ENCODE measurements around the gene PKP1.

PKP1 gene

GRCh38 chr1:201304126-201304525, 20.8 kb downstream of the PKP1 start:
- no peak overlapping the region for H3K9ac ChIP-seq (ENCODE audit: low read depth in 1 of 2, low read length in 2 of 2)
- no peak overlapping the region for H3K27ac ChIP-seq (ENCODE audit: low read depth, low read length)
- no peaks in the 10 kb centered on the region for H3K9me3 ChIP-seq (ENCODE audit: control insufficient read depth in 1 of 2, low read length in 2 of 2)
- H3K27me3 ChIP-seq (ENCODE audit: control insufficient read depth in 1 of 2, insufficient read depth in 2 of 2, low read length in 2 of 2), result no peaks in the 10 kb centered on the region
- H3K36me3 ChIP-seq (ENCODE audit: control insufficient read depth in 1 of 2, insufficient read depth in 2 of 2, low read length in 2 of 2), result no peaks in the 10 kb centered on the region
- H3K4me1 ChIP-seq (ENCODE audit: control insufficient read depth in 1 of 2, insufficient read depth in 2 of 2, low read length in 2 of 2), result peaks cover 50% of the 10 kb centered on the region in 2 donors
- no peak overlapping the region for H3K4me3 ChIP-seq (ENCODE audit: low read depth in 1 of 2, low read length in 2 of 2)

GRCh38 chr1:201305815-201306214, 22.5 kb downstream of the PKP1 start:
- no peak overlapping the region for H3K4me3 ChIP-seq (ENCODE audit: low read depth in 1 of 2, low read length in 2 of 2)
- no peaks in the 10 kb centered on the region for H3K27me3 ChIP-seq (ENCODE audit: control insufficient read depth in 1 of 2, insufficient read depth in 2 of 2, low read length in 2 of 2)
- H3K9ac ChIP-seq (ENCODE audit: low read depth in 1 of 2, low read length in 2 of 2), result no peak overlapping the region
- H3K27ac ChIP-seq (ENCODE audit: low read depth, low read length), result no peak overlapping the region
- H3K9me3 ChIP-seq (ENCODE audit: control insufficient read depth in 1 of 2, low read length in 2 of 2), result no peaks in the 10 kb centered on the region
- no peaks in the 10 kb centered on the region for H3K36me3 ChIP-seq (ENCODE audit: control insufficient read depth in 1 of 2, insufficient read depth in 2 of 2, low read length in 2 of 2)
- H3K4me1 ChIP-seq (ENCODE audit: control insufficient read depth in 1 of 2, insufficient read depth in 2 of 2, low read length in 2 of 2), result peaks cover 42 to 47% of the 10 kb centered on the region in 2 donors

GRCh38 chr1:201307231-201307630, 23.9 kb downstream of the PKP1 start:
- peaks cover 34 to 40% of the 10 kb centered on the region in 2 donors for H3K4me1 ChIP-seq (ENCODE audit: control insufficient read depth in 1 of 2, insufficient read depth in 2 of 2, low read length in 2 of 2)
- no peaks in the 10 kb centered on the region for H3K9me3 ChIP-seq (ENCODE audit: control insufficient read depth in 1 of 2, low read length in 2 of 2)
- no peak overlapping the region for H3K4me3 ChIP-seq (ENCODE audit: low read depth in 1 of 2, low read length in 2 of 2)
- no peak overlapping the region for H3K9ac ChIP-seq (ENCODE audit: low read depth in 1 of 2, low read length in 2 of 2)
- H3K27ac ChIP-seq (ENCODE audit: low read depth, low read length), result no peak overlapping the region
- H3K27me3 ChIP-seq (ENCODE audit: control insufficient read depth in 1 of 2, insufficient read depth in 2 of 2, low read length in 2 of 2), result no peaks in the 10 kb centered on the region
- no peaks in the 10 kb centered on the region for H3K36me3 ChIP-seq (ENCODE audit: control insufficient read depth in 1 of 2, insufficient read depth in 2 of 2, low read length in 2 of 2)

GRCh38 chr1:201307760-201308499, 24.6 kb downstream of the PKP1 start:
- H3K27me3 ChIP-seq (ENCODE audit: control insufficient read depth in 1 of 2, insufficient read depth in 2 of 2, low read length in 2 of 2), result no peaks in the 10 kb centered on the region
- H3K4me3 ChIP-seq (ENCODE audit: low read depth in 1 of 2, low read length in 2 of 2), result no peak overlapping the region
- no peaks in the 10 kb centered on the region for H3K9me3 ChIP-seq (ENCODE audit: control insufficient read depth in 1 of 2, low read length in 2 of 2)
- peaks cover 27 to 34% of the 10 kb centered on the region in 2 donors for H3K4me1 ChIP-seq (ENCODE audit: control insufficient read depth in 1 of 2, insufficient read depth in 2 of 2, low read length in 2 of 2)
- H3K36me3 ChIP-seq (ENCODE audit: control insufficient read depth in 1 of 2, insufficient read depth in 2 of 2, low read length in 2 of 2), result no peaks in the 10 kb centered on the region
- no peak overlapping the region for H3K27ac ChIP-seq (ENCODE audit: low read depth, low read length)
- no peak overlapping the region for H3K9ac ChIP-seq (ENCODE audit: low read depth in 1 of 2, low read length in 2 of 2)

GRCh38 chr1:201309416-201309815, 26.1 kb downstream of the PKP1 start:
- Histone ChIP-seq H3K36me3 (ENCODE audit: control insufficient read depth in 1 of 2, insufficient read depth in 2 of 2, low read length in 2 of 2) (no peaks in the 10 kb centered on the region), H3K9me3 (ENCODE audit: control insufficient read depth in 1 of 2, low read length in 2 of 2) (no peaks in the 10 kb centered on the region), H3K4me1 (ENCODE audit: control insufficient read depth in 1 of 2, insufficient read depth in 2 of 2, low read length in 2 of 2) (peaks cover 27 to 34% of the 10 kb centered on the region in 2 donors), H3K9ac (ENCODE audit: low read depth in 1 of 2, low read length in 2 of 2) (no peak overlapping the region), H3K27ac (ENCODE audit: low read depth, low read length) (no peak overlapping the region), H3K4me3 (ENCODE audit: low read depth in 1 of 2, low read length in 2 of 2) (no peak overlapping the region), H3K27me3 (ENCODE audit: control insufficient read depth in 1 of 2, insufficient read depth in 2 of 2, low read length in 2 of 2) (no peaks in the 10 kb centered on the region)

- no peaks in the 10 kb centered on the region for H3K9me3 ChIP-seq (ENCODE audit: control insufficient read depth in 1 of 2, low read length in 2 of 2)
- H3K36me3 ChIP-seq (ENCODE audit: control insufficient read depth in 1 of 2, insufficient read depth in 2 of 2, low read length in 2 of 2), result no peaks in the 10 kb centered on the region
- peaks cover 27 to 34% of the 10 kb centered on the region in 2 donors for H3K4me1 ChIP-seq (ENCODE audit: control insufficient read depth in 1 of 2, insufficient read depth in 2 of 2, low read length in 2 of 2)
- no peaks in the 10 kb centered on the region for H3K27me3 ChIP-seq (ENCODE audit: control insufficient read depth in 1 of 2, insufficient read depth in 2 of 2, low read length in 2 of 2)
- no peak overlapping the region for H3K27ac ChIP-seq (ENCODE audit: low read depth, low read length)
- H3K4me3 ChIP-seq (ENCODE audit: low read depth in 1 of 2, low read length in 2 of 2), result no peak overlapping the region
- no peak overlapping the region for H3K9ac ChIP-seq (ENCODE audit: low read depth in 1 of 2, low read length in 2 of 2)
Observed at GRCh38 chr1:201310251-201310985, 27.1 kb downstream of the PKP1 start.

GRCh38 chr1:201310986-201311355, 27.7 kb downstream of the PKP1 start:
- Histone ChIP-seq H3K27me3 (ENCODE audit: control insufficient read depth in 1 of 2, insufficient read depth in 2 of 2, low read length in 2 of 2) (no peaks in the 10 kb centered on the region), H3K36me3 (ENCODE audit: control insufficient read depth in 1 of 2, insufficient read depth in 2 of 2, low read length in 2 of 2) (no peaks in the 10 kb centered on the region), H3K9me3 (ENCODE audit: control insufficient read depth in 1 of 2, low read length in 2 of 2) (no peaks in the 10 kb centered on the region), H3K27ac (ENCODE audit: low read depth, low read length) (no peak overlapping the region), H3K9ac (ENCODE audit: low read depth in 1 of 2, low read length in 2 of 2) (no peak overlapping the region), H3K4me1 (ENCODE audit: control insufficient read depth in 1 of 2, insufficient read depth in 2 of 2, low read length in 2 of 2) (peaks cover 27 to 34% of the 10 kb centered on the region in 2 donors), H3K4me3 (ENCODE audit: low read depth in 1 of 2, low read length in 2 of 2) (no peak overlapping the region)

- Histone ChIP-seq H3K27me3 (ENCODE audit: control insufficient read depth in 1 of 2, insufficient read depth in 2 of 2, low read length in 2 of 2) (no peaks in the 10 kb centered on the region), H3K4me3 (ENCODE audit: low read depth in 1 of 2, low read length in 2 of 2) (no peak overlapping the region), H3K9ac (ENCODE audit: low read depth in 1 of 2, low read length in 2 of 2) (no peak overlapping the region), H3K27ac (ENCODE audit: low read depth, low read length) (no peak overlapping the region), H3K9me3 (ENCODE audit: control insufficient read depth in 1 of 2, low read length in 2 of 2) (no peaks in the 10 kb centered on the region), H3K4me1 (ENCODE audit: control insufficient read depth in 1 of 2, insufficient read depth in 2 of 2, low read length in 2 of 2) (peaks cover 27 to 34% of the 10 kb centered on the region in 2 donors), H3K36me3 (ENCODE audit: control insufficient read depth in 1 of 2, insufficient read depth in 2 of 2, low read length in 2 of 2) (no peaks in the 10 kb centered on the region)
Observed at GRCh38 chr1:201311356-201312011, 28.2 kb downstream of the PKP1 start.

GRCh38 chr1:201312298-201312697, 29.0 kb downstream of the PKP1 start:
- Histone ChIP-seq H3K27ac (ENCODE audit: low read depth, low read length) (no peak overlapping the region), H3K27me3 (ENCODE audit: control insufficient read depth in 1 of 2, insufficient read depth in 2 of 2, low read length in 2 of 2) (no peaks in the 10 kb centered on the region), H3K36me3 (ENCODE audit: control insufficient read depth in 1 of 2, insufficient read depth in 2 of 2, low read length in 2 of 2) (no peaks in the 10 kb centered on the region), H3K9ac (ENCODE audit: low read depth in 1 of 2, low read length in 2 of 2) (no peak overlapping the region), H3K4me3 (ENCODE audit: low read depth in 1 of 2, low read length in 2 of 2) (no peak overlapping the region), H3K4me1 (ENCODE audit: control insufficient read depth in 1 of 2, insufficient read depth in 2 of 2, low read length in 2 of 2) (peaks cover 26 to 33% of the 10 kb centered on the region in 2 donors), H3K9me3 (ENCODE audit: control insufficient read depth in 1 of 2, low read length in 2 of 2) (no peaks in the 10 kb centered on the region)

GRCh38 chr1:201313086-201313485, 29.8 kb downstream of the PKP1 start:
- H3K27me3 ChIP-seq (ENCODE audit: control insufficient read depth in 1 of 2, insufficient read depth in 2 of 2, low read length in 2 of 2), result no peaks in the 10 kb centered on the region

More at GRCh38 chr1:201313086-201313485, 29.8 kb downstream of the PKP1 start:
- no peak overlapping the region for H3K9ac ChIP-seq (ENCODE audit: low read depth in 1 of 2, low read length in 2 of 2)
- no peak overlapping the region for H3K4me3 ChIP-seq (ENCODE audit: low read depth in 1 of 2, low read length in 2 of 2)
- H3K36me3 ChIP-seq (ENCODE audit: control insufficient read depth in 1 of 2, insufficient read depth in 2 of 2, low read length in 2 of 2), result no peaks in the 10 kb centered on the region
- peaks cover 18 to 25% of the 10 kb centered on the region in 2 donors for H3K4me1 ChIP-seq (ENCODE audit: control insufficient read depth in 1 of 2, insufficient read depth in 2 of 2, low read length in 2 of 2)
- no peak overlapping the region for H3K27ac ChIP-seq (ENCODE audit: low read depth, low read length)
- no peaks in the 10 kb centered on the region for H3K9me3 ChIP-seq (ENCODE audit: control insufficient read depth in 1 of 2, low read length in 2 of 2)

Measured in duodenal mucosa (tissue), 2 donors.